Transverse colon (tissue), 4 donors: ENCODE results near the gene ROS1.

Experiments used
- EP300 ChIP-seq: sonication (generic); formaldehyde crosslinking; IDR thresholded peaks from one replicate; pipeline ENCODE4 v1.6.1; 2017; ENCODE audit warnings: antibody characterized with exemption, low read depth
- POLR2A ChIP-seq: fragments of 450-650 bp; IDR thresholded peaks from one replicate; pipeline ENCODE4 v1.6.1; 2016; ENCODE audit warnings: antibody characterized with exemption, mild to moderate bottlenecking, moderate library complexity
- POLR2AphosphoS5 ChIP-seq, 3 donors: sonication (generic); formaldehyde crosslinking; IDR thresholded peaks; one replicate each; pipeline ENCODE4 v1.6.1; 2016; ENCODE audit warnings: antibody characterized with exemption in 3 of 3
- TF ChIP-seq, protein P1 (sequence below), 5 experiments: fragments of 200-600 bp in 3 of 5; fragments of 450-650 bp in 2 of 5; sonication (generic) in 3 of 5; IDR thresholded peaks; 1 replicate in 2 of 5; 2 replicates in 3 of 5; pipeline ENCODE4 v1.5.1; 2016 to 2017; ENCODE audit warnings: antibody characterized with exemption in 5 of 5, inconsistent platforms in 3 of 5, mild to moderate bottlenecking in 2 of 5, moderate library complexity in 1 of 5

- TF ChIP-seq, protein P1, sequence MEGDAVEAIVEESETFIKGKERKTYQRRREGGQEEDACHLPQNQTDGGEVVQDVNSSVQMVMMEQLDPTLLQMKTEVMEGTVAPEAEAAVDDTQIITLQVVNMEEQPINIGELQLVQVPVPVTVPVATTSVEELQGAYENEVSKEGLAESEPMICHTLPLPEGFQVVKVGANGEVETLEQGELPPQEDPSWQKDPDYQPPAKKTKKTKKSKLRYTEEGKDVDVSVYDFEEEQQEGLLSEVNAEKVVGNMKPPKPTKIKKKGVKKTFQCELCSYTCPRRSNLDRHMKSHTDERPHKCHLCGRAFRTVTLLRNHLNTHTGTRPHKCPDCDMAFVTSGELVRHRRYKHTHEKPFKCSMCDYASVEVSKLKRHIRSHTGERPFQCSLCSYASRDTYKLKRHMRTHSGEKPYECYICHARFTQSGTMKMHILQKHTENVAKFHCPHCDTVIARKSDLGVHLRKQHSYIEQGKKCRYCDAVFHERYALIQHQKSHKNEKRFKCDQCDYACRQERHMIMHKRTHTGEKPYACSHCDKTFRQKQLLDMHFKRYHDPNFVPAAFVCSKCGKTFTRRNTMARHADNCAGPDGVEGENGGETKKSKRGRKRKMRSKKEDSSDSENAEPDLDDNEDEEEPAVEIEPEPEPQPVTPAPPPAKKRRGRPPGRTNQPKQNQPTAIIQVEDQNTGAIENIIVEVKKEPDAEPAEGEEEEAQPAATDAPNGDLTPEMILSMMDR (IDR thresholded peaks at IDR 0.05): no peak
- TF ChIP-seq POLR2A (no peak), EP300 (no peak), POLR2AphosphoS5 (IDR thresholded peaks at IDR 0.05) (no peak)
These were observed 46.9 kb upstream of the ROS1 start for GRCh38 chr6:117472667-117473066.
